ENCODE measurements around the gene PTPRG.

The PTPRG gene

GRCh38 chr3:61978460-61979419, 417.4 kb downstream of the PTPRG start:
- DNase-seq = no peak

- no peak for DNase-seq
Measured at GRCh38 chr3:61979638-61980037, 418.3 kb downstream of the PTPRG start.

- DNase-seq = no peak
Measured at GRCh38 chr3:61980041-61980440, 418.7 kb downstream of the PTPRG start.

GRCh38 chr3:61981060-61981459, 419.7 kb downstream of the PTPRG start:
- DNase-seq = no peak

- no peak for DNase-seq
Measured at GRCh38 chr3:61983479-61983878, 422.1 kb downstream of the PTPRG start.

GRCh38 chr3:61985020-61985419, 423.6 kb downstream of the PTPRG start:
- no peak for DNase-seq

- no peak for DNase-seq
Measured at GRCh38 chr3:61986473-61986872, 425.1 kb downstream of the PTPRG start.

- no peak for DNase-seq
Measured at GRCh38 chr3:61989681-61990080, 428.3 kb downstream of the PTPRG start.

GRCh38 chr3:61990327-61991027, 429.1 kb downstream of the PTPRG start:
- DNase-seq = no peak

- no peak for DNase-seq
Measured at GRCh38 chr3:61991706-61992105, 430.3 kb downstream of the PTPRG start.

- no peak for DNase-seq
Measured at GRCh38 chr3:61996366-61996765, 435.0 kb downstream of the PTPRG start.

GRCh38 chr3:61997101-61997500, 435.7 kb downstream of the PTPRG start:
- DNase-seq = no peak

GRCh38 chr3:62003835-62004234, 442.5 kb downstream of the PTPRG start:
- no peak for DNase-seq

- DNase-seq = no peak
Measured at GRCh38 chr3:62007036-62007435, 445.7 kb downstream of the PTPRG start.

- no peak for DNase-seq
Measured at GRCh38 chr3:62010989-62011388, 449.6 kb downstream of the PTPRG start.

GRCh38 chr3:62011666-62012065, 450.3 kb downstream of the PTPRG start:
- no peak for DNase-seq

GRCh38 chr3:62013951-62014350, 452.6 kb downstream of the PTPRG start:
- DNase-seq = no peak

- no peak for DNase-seq
Measured at GRCh38 chr3:62015111-62015510, 453.7 kb downstream of the PTPRG start.

GRCh38 chr3:62019906-62020305, 458.5 kb downstream of the PTPRG start:
- no peak for DNase-seq

- no peak for DNase-seq
Measured at GRCh38 chr3:62020706-62021105, 459.3 kb downstream of the PTPRG start.

GRCh38 chr3:62022312-62022711, 460.9 kb downstream of the PTPRG start:
- DNase-seq = no peak

GRCh38 chr3:62024882-62025281, 463.5 kb downstream of the PTPRG start:
- no peak for DNase-seq

- no peak for DNase-seq
Measured at GRCh38 chr3:62025913-62026312, 464.5 kb downstream of the PTPRG start.

GRCh38 chr3:62027241-62027640, 465.9 kb downstream of the PTPRG start:
- DNase-seq = no peak

All from NCI-H524 treated with DMSO at 0.1 percent for 48 hours (cell line).